Measurements from ENCODE around the gene TAGLN.

The TAGLN gene

GRCh38 chr11:117198613-117199012, 557 bp upstream of the TAGLN start:
- H3F3A ChIP-seq (ENCODE audit: insufficient read depth, low read length) = no peaks in the 10 kb centered on the region
- H2AFZ ChIP-seq (ENCODE audit: low read length) = no peak overlapping the region
- no peaks in the 10 kb centered on the region for H4K20me1 ChIP-seq (ENCODE audit: insufficient read depth, low read length)
- H3K9ac ChIP-seq (ENCODE audit: low read length) = no peak overlapping the region
- H3K27me3 ChIP-seq (replicated peaks; ENCODE audit: insufficient read depth, low read length) = no peaks in the 10 kb centered on the region
- H3K4me2 ChIP-seq (ENCODE audit: low read depth, low read length) = no peak overlapping the region
- H3K9me2 ChIP-seq (replicated peaks; ENCODE audit: insufficient read depth, low read length) = no peaks in the 10 kb centered on the region
- no peaks in the 10 kb centered on the region for H3K4me1 ChIP-seq (ENCODE audit: low read length)
- no peak for TF ChIP-seq EZH2 (optimal IDR thresholded peaks at IDR 0.05; ENCODE audit: low read depth, low read length)
- no peak for TF ChIP-seq CTCF (IDR thresholded peaks at IDR 0.05; ENCODE audit: low read length)
- TF ChIP-seq EZH2phosphoT487 (IDR thresholded peaks at IDR 0.05; ENCODE audit: low read length) = no peak
- no peaks in the 10 kb centered on the region for H3K79me2 ChIP-seq (ENCODE audit: low read length)
- no peaks in the 10 kb centered on the region for H3K36me3 ChIP-seq (replicated peaks; ENCODE audit: insufficient read depth, low read length)
- DNase-seq = no peak
- H3K27ac ChIP-seq (ENCODE audit: low read length) = no peak overlapping the region
- H3K4me3 ChIP-seq (ENCODE audit: low read length) = no peak overlapping the region
- no peaks in the 10 kb centered on the region for H3K9me3 ChIP-seq (replicated peaks; ENCODE audit: insufficient read depth, low read length)

GRCh38 chr11:117199916-117200812, 994 bp downstream of the TAGLN start:
- TF ChIP-seq EZH2phosphoT487 (IDR thresholded peaks at IDR 0.05; ENCODE audit: low read length) = no peak
- TF ChIP-seq CTCF (IDR thresholded peaks at IDR 0.05; ENCODE audit: low read length) = no peak
- TF ChIP-seq EZH2 (optimal IDR thresholded peaks at IDR 0.05; ENCODE audit: low read depth, low read length) = no peak
- Histone ChIP-seq H3K9me2 (replicated peaks; ENCODE audit: insufficient read depth, low read length) (no peaks in the 10 kb centered on the region), H3K36me3 (replicated peaks; ENCODE audit: insufficient read depth, low read length) (no peaks in the 10 kb centered on the region), H4K20me1 (ENCODE audit: insufficient read depth, low read length) (no peaks in the 10 kb centered on the region), H3K4me2 (ENCODE audit: low read depth, low read length) (no peak overlapping the region), H3K4me3 (ENCODE audit: low read length) (no peak overlapping the region), H2AFZ (ENCODE audit: low read length) (no peak overlapping the region), H3K79me2 (ENCODE audit: low read length) (no peaks in the 10 kb centered on the region), H3K27me3 (replicated peaks; ENCODE audit: insufficient read depth, low read length) (no peaks in the 10 kb centered on the region), H3K9ac (ENCODE audit: low read length) (no peak overlapping the region), H3K4me1 (ENCODE audit: low read length) (no peaks in the 10 kb centered on the region), H3K9me3 (replicated peaks; ENCODE audit: insufficient read depth, low read length) (no peaks in the 10 kb centered on the region), H3K27ac (ENCODE audit: low read length) (no peak overlapping the region), H3F3A (ENCODE audit: insufficient read depth, low read length) (no peaks in the 10 kb centered on the region)
- no peak for DNase-seq

GRCh38 chr11:117200813-117201657, 1.9 kb downstream of the TAGLN start:
- no peak overlapping the region for H3K27ac ChIP-seq (ENCODE audit: low read length)
- TF ChIP-seq EZH2 (optimal IDR thresholded peaks at IDR 0.05; ENCODE audit: low read depth, low read length) (no peak), EZH2phosphoT487 (IDR thresholded peaks at IDR 0.05; ENCODE audit: low read length) (no peak), CTCF (IDR thresholded peaks at IDR 0.05; ENCODE audit: low read length) (no peak)
- H3K79me2 ChIP-seq (ENCODE audit: low read length) = no peaks in the 10 kb centered on the region
- no peak overlapping the region for H2AFZ ChIP-seq (ENCODE audit: low read length)
- no peaks in the 10 kb centered on the region for H3K9me2 ChIP-seq (replicated peaks; ENCODE audit: insufficient read depth, low read length)
- H3K9me3 ChIP-seq (replicated peaks; ENCODE audit: insufficient read depth, low read length) = no peaks in the 10 kb centered on the region
- H3K36me3 ChIP-seq (replicated peaks; ENCODE audit: insufficient read depth, low read length) = no peaks in the 10 kb centered on the region
- no peaks in the 10 kb centered on the region for H4K20me1 ChIP-seq (ENCODE audit: insufficient read depth, low read length)
- no peaks in the 10 kb centered on the region for H3F3A ChIP-seq (ENCODE audit: insufficient read depth, low read length)
- H3K4me1 ChIP-seq (ENCODE audit: low read length) = no peaks in the 10 kb centered on the region
- no peak overlapping the region for H3K9ac ChIP-seq (ENCODE audit: low read length)
- no peak overlapping the region for H3K4me3 ChIP-seq (ENCODE audit: low read length)
- no peak for DNase-seq
- no peak overlapping the region for H3K4me2 ChIP-seq (ENCODE audit: low read depth, low read length)
- H3K27me3 ChIP-seq (replicated peaks; ENCODE audit: insufficient read depth, low read length) = no peaks in the 10 kb centered on the region

Measured in MM.1S (cell line).